GM12872 (cell line): Measurements from ENCODE around the gene TEX22.

Experiments
- CTCF ChIP-seq: IDR thresholded peaks from 3 replicates; pipeline ENCODE4 v1.5.1; 2011; ENCODE audit warnings: low read depth, mild to moderate bottlenecking, low read length, moderate library complexity; ENCODE audit not compliant: insufficient read depth

Gene TEX22

GRCh38 chr14:105430042-105430441 lies 31.7 kb downstream of the TEX22 start:
- TF ChIP-seq CTCF: no peak

- no peak for TF ChIP-seq CTCF
Measured at GRCh38 chr14:105430565-105430964, 32.2 kb downstream of the TEX22 start.

- no peak for TF ChIP-seq CTCF
Measured at GRCh38 chr14:105431256-105431655, 32.9 kb downstream of the TEX22 start.

GRCh38 chr14:105432657-105433056 lies 34.3 kb downstream of the TEX22 start:
- no peak for TF ChIP-seq CTCF

- no peak for TF ChIP-seq CTCF
Measured at GRCh38 chr14:105433161-105433605, 34.8 kb downstream of the TEX22 start.

- TF ChIP-seq CTCF: no peak
Measured at GRCh38 chr14:105436402-105436801, 38.1 kb downstream of the TEX22 start.

GRCh38 chr14:105436891-105437722 lies 38.8 kb downstream of the TEX22 start:
- TF ChIP-seq CTCF: no peak
